Inferior parietal cortex (tissue), 1 donor: ENCODE measurements around the gene PTPRN2.

Experiments used
- DNase-seq: peaks from one replicate; pipeline ENCODE4 v3.0.0-alpha.2; 2016; ENCODE audit errors: extremely low spot score

The PTPRN2 gene

DNA sequence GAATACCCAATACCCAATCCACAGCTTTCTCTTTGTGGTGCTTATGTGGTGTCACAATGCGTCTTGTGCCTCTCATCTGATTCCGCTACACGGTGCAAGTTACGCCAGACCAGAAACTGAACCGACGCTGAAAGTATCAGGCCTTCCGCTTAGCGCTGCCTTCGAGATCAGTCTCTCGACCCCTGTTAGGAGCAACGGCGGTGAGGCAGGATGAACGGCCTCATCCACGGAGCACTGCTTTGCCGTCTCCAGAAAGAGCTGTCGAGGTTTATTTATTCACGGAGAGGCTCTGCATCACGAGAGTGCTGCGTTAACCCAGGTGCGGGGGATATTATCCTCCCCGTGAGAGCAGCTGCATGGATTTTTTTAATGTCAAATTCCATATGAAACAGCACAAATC lies 786.5 kb downstream of the PTPRN2 start:
- no peak for DNase-seq

DNA sequence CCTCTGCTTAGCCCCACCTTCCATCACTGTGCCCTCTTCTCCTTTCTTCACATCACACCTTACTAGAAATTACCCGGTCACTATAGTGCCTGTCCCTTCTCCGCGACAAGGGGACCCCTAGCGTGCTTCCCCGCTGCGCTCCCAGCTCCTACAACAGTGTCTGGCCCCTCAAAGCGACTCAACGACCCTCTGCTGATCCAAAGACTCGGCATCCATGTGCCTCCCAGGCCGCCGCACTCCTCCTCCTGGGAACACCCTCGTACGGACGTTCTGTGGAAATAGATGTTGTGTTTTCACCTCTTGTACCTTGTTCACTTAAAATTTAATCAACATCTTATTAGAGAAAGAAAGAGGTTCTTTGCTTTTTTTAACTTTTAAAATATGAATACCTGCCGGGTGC lies 787.3 kb downstream of the PTPRN2 start:
- DNase-seq: no peak

DNA sequence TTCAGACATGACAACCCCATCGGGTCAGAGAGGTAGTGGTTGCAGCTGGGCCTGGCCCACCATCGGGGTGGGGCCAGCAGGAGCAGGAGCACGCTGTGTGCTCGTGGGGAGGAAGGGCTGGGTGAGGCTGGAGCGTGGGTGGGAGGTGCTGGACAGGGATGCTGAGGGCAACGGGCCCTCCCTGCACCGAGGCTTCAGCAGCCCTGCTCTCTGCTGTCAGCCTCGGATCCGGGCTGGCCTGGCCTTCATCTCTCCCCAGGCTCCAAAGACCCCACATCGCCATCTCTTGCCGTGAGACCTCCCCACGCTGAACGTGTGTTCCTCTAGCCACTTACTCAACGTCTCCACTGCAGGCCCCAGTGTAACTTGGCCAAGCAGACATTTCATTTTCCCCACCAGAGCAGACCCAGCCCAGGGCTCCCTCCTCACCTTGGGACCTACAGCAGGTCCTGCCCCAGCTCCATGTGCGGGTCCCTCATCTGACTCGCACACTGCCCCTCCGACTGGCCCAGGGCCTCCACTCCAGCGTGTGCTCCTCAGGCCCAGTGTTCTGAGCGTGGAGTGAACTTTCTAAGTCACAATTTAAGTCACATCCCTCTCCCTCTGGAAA lies 788.4 kb downstream of the PTPRN2 start:
- DNase-seq: no peak

GRCh38 chr7:157797361-157797760 lies 790.3 kb downstream of the PTPRN2 start:
- no peak for DNase-seq

DNA sequence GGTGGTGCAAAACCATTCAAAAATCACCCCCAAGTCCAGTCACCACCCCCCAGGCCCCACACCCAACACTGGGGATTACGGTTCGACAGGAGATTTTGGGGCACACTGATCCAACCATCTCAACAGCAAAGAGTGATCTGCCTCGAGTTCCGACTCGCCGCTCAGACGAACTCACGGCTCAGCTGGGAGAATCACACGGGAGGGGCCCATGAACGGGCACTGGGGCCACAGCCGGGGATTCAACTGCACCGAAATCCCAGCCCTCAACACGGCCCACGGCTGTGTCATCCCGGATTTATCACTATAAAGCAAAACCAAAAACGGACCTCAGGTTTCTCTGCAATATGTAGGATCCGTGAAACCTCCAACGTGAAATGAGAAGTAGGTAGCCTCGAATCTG lies 790.8 kb downstream of the PTPRN2 start:
- no peak for DNase-seq

DNA sequence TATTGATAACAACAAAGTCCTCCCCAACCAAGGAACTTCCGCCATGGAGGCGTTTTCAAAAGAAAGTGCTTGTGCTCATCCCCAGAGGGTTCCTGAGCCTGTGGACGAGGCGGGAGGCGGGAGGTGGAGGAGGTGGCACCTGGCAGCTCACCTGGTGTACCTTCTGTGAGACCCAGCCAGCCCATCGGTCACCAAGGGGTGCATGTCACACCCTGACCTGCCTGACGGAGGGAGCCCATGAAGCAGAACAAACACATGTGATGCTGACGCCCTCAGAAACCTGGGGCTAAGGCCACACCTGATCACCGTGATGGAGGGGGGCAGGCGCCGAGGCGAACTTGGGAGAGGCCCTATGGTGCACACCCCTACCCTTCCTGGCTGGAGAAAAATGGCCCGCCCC lies 792.0 kb downstream of the PTPRN2 start:
- DNase-seq: no peak

DNA sequence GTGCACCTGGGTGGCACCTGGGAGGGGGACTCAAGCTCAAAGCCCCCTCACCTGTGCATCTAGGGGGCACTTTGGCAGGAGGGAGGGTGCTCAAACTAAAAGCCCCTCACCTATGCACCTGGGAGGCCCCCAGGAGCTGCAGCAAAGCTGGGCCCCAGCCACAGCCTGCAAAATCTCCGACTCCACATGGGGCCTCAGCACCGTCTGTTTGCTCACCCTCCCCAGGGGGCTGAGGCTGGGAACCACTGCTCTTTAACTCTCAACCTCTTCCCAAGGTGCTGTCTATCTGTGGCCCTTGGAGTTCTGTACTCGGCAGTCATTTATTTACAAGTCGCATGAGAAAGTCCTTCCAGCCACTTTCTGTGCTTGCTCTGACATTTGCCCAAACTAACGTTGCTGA lies 792.4 kb downstream of the PTPRN2 start:
- DNase-seq: no peak

DNA sequence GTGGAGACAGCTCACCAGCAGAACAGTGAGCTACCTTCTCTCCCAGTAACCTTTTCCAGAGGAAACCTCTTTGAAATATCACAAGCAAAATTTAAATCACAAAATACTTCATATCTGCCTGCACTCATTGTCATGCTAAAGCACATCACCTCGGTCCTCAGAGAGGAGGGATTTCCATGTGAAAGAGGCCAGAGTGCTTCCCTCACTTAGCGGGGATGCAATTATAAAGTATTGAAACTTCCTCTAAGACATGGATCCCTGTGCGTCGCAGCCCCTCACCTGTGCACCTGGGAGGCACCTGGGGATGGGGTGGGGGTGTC lies 792.9 kb downstream of the PTPRN2 start:
- no peak for DNase-seq

GRCh38 chr7:157793973-157794745 lies 793.5 kb downstream of the PTPRN2 start:
- DNase-seq: no peak

DNA sequence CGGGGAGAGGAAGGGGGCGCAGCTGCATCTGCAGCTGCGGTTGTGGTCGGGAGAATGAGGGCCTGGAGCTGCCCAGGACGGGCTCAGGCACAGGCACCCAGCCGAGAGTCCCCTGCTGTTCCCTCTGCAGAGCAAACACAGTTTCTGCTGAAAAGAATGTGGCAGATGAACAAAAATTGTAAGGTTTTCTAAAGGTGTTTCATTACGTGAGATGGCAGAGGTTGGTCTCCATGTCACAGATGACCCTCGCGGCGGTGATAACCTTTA lies 794.6 kb downstream of the PTPRN2 start:
- DNase-seq: no peak

- DNase-seq: no peak
Observed at GRCh38 chr7:157792241-157793086, 795.2 kb downstream of the PTPRN2 start.

GRCh38 chr7:157791666-157792065 lies 796.0 kb downstream of the PTPRN2 start:
- no peak for DNase-seq

GRCh38 chr7:157791261-157791660 lies 796.4 kb downstream of the PTPRN2 start:
- DNase-seq: no peak

DNA sequence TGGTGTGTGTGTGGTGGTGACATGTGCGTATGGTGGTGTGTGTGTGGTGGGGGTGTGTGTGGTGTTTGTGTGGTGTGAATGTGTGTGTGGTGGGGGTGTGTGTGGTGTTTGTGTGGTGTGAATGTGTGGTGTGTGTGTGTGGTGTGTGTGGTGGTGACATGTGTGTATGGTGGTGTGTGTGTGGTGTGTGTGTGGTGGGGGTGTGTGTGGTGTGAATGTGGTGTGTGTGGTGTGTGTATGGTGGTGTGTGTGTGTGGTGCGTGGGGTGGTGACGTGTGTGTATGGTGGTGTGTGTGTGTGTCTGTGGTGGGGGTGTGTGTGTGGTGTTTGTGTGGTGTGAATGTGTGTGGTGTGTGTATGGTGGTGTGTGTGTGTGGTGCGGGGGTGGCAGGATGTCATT lies 797.7 kb downstream of the PTPRN2 start:
- DNase-seq: no peak

- no peak for DNase-seq
Observed at GRCh38 chr7:157789094-157789493, 798.5 kb downstream of the PTPRN2 start.

- no peak for DNase-seq
Observed at GRCh38 chr7:157788573-157788972, 799.0 kb downstream of the PTPRN2 start.

DNA sequence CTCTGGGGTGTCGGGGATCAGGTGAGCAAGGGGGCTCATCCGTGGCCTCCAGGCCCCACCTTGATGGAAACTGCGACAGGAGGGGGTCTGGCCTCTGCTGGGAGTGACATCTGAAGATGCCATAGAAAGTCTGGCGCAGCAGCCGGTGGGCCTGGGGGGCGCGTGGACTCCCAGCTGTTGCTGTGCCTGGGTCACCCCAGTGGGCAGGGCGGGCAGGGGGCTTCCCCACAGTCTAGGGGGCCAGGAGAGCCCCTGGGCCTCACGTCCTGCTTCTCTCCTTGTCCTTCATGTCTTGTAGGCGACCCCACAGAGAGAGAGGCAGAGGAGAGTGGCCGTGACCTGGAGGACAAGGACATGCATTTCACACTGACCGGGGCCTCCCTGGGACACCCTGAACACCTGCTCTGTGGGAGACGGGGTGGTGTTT lies 800.3 kb downstream of the PTPRN2 start:
- DNase-seq: no peak

- no peak for DNase-seq
Observed at GRCh38 chr7:157786375-157787274, 801.0 kb downstream of the PTPRN2 start.

DNA sequence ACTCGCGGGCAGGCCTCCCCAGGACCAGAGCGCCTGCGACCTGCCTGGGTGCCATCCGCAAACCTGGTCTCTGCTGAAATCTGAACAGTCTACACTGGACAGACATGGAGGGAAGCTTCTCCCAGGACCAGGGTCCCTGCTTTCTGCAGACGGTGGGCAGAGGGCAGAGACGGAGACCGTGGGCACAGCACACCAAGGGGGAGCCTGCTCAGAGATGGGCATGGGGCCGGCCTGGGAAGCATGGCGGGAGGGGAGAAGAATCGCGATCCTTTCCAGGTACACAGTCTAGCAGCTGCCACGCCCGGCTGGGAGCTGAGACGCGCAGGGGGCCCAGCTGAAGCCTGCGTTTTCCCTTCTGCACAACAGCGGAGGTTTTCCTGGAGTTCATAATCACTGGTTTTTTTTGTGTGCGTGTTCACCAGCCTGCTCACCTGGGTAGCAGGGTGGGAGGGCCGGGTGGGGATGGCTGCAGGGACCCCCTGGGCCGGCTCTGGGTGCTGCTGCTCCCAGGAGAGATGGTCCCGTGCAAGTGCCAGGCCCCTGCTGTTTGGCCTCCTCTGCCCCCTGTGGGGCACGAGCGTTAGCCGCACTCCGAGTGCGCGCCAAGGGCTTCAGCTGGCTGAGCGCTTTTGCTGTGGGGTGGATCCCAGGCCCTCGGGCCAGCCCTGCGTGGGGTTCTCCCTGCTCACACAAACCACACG lies 802.0 kb downstream of the PTPRN2 start:
- no peak for DNase-seq

- no peak for DNase-seq
Observed at GRCh38 chr7:157784979-157785441, 802.6 kb downstream of the PTPRN2 start.
